ENCODE measurements around the gene S100A7A. TPM values are rescaled to one million over a fixed set of nuclear protein-coding genes. Genes with fewer than 3 reads are reported as not detected.

S100A7A gene
- total and polyA plus RNA-seq, 5 donors from 2014 or later: not detected

- Histone ChIP-seq H3K27ac (ENCODE audit: insufficient read depth, low read length, poor library complexity, severe bottlenecking) (no peak overlapping the region), H3K27me3 (ENCODE audit: control insufficient read depth, insufficient read depth, low read length) (peaks cover 2% of the 10 kb centered on the region), H3K9me3 (ENCODE audit: control insufficient read depth in 2 of 2, low read length in 2 of 2) (no peaks in the 10 kb centered on the region), H3K36me3 (ENCODE audit: control insufficient read depth, insufficient read depth, low read length) (no peaks in the 10 kb centered on the region), H3K4me3 (ENCODE audit: low read depth, low read length) (no peak overlapping the region), H3K4me1 (ENCODE audit: control insufficient read depth, insufficient read depth, low read length, poor library complexity, severe bottlenecking) (no peaks in the 10 kb centered on the region)
- H3K27me3 Mint-ChIP-seq: peaks cover 16% of the 10 kb centered on the region
- H3K36me3 Mint-ChIP-seq: no peaks in the 10 kb centered on the region
- H3K27ac Mint-ChIP-seq: no peak overlapping the region
- ATAC-seq (ENCODE audit: low read depth in 2 of 2): no peak
- no peak overlapping the region for H3K4me3 Mint-ChIP-seq
- H3K9me3 Mint-ChIP-seq: peaks cover 0 to 3% (median 0%) of the 10 kb centered on the region in 7 donors
- no peaks in the 10 kb centered on the region for H3K4me1 Mint-ChIP-seq
- no peak for DNase-seq
Measured at GRCh38 chr1:153395776-153396175, 20.5 kb upstream of the S100A7A start.

GRCh38 chr1:153396461-153396860 lies 19.9 kb upstream of the S100A7A start:
- Mint-ChIP-seq H3K27me3 (peaks cover 16% of the 10 kb centered on the region), H3K9me3 (peaks cover 0 to 3% (median 0%) of the 10 kb centered on the region in 7 donors), H3K4me3 (no peak overlapping the region), H3K27ac (no peak overlapping the region), H3K36me3 (no peaks in the 10 kb centered on the region), H3K4me1 (no peaks in the 10 kb centered on the region)
- H3K36me3 ChIP-seq (ENCODE audit: control insufficient read depth, insufficient read depth, low read length): no peaks in the 10 kb centered on the region
- H3K4me3 ChIP-seq (ENCODE audit: low read depth, low read length): no peak overlapping the region
- DNase-seq (no peak), ATAC-seq (ENCODE audit: low read depth in 2 of 2) (no peak)
- H3K27ac ChIP-seq (ENCODE audit: insufficient read depth, low read length, poor library complexity, severe bottlenecking): no peak overlapping the region
- no peaks in the 10 kb centered on the region for H3K4me1 ChIP-seq (ENCODE audit: control insufficient read depth, insufficient read depth, low read length, poor library complexity, severe bottlenecking)
- no peaks in the 10 kb centered on the region for H3K9me3 ChIP-seq (ENCODE audit: control insufficient read depth in 2 of 2, low read length in 2 of 2)
- H3K27me3 ChIP-seq (ENCODE audit: control insufficient read depth, insufficient read depth, low read length): peaks cover 4% of the 10 kb centered on the region

DNA sequence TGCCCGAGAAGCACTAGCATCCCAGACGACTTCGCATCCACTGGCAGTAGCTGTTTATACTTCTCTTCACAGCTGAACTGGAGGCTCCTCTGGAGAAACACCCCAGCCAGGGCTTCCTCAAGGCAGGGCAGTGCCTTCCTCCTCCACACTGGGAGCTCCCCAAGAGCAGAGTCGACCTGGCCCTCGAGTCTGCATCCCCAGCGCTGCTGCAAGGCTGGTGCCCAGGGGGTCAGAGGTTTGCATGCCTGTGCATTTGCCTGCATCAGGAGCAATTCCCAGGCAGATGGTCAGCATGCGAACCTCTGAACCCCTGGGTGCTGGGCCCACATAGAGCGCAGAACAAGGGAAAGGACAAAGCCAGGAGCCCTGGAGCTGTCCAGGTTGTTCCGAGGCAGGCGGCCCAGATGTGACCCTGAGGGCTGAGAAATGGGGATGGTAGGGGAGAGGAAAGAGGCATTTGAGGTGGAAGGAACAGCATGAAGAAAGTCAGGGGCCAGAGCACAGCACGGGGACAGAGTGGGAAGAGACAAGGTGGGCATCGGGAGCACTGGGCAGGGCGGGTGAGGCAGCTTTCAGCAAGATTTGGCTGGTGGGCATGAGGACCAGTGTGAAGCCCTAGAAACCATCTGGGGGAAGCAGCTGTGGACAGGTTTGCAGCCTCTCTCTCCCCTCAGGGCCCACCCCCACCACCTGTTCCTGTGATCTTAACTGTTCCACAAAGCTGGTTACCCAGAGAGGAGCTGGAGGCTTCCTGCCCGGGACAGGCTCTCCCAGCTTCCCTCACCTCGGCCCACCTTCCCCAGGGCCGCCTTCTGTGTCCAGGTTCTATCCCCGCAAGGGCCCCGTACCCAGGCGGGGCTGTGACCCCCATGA lies 19.0 kb upstream of the S100A7A start:
- no peaks in the 10 kb centered on the region for H3K4me1 Mint-ChIP-seq
- no peaks in the 10 kb centered on the region for H3K4me1 ChIP-seq (ENCODE audit: control insufficient read depth, insufficient read depth, low read length, poor library complexity, severe bottlenecking)
- H3K27me3 ChIP-seq (ENCODE audit: control insufficient read depth, insufficient read depth, low read length): peaks cover 4% of the 10 kb centered on the region
- ATAC-seq (ENCODE audit: low read depth in 2 of 2) (no peak), DNase-seq (no peak)
- no peaks in the 10 kb centered on the region for H3K36me3 ChIP-seq (ENCODE audit: control insufficient read depth, insufficient read depth, low read length)
- H3K27me3 Mint-ChIP-seq: peaks cover 9% of the 10 kb centered on the region
- H3K36me3 Mint-ChIP-seq: no peaks in the 10 kb centered on the region
- H3K27ac Mint-ChIP-seq: no peak overlapping the region
- no peak overlapping the region for H3K4me3 ChIP-seq (ENCODE audit: low read depth, low read length)
- peaks cover 0 to 3% (median 0%) of the 10 kb centered on the region in 7 donors for H3K9me3 Mint-ChIP-seq
- H3K27ac ChIP-seq (ENCODE audit: insufficient read depth, low read length, poor library complexity, severe bottlenecking): no peak overlapping the region
- H3K9me3 ChIP-seq (ENCODE audit: control insufficient read depth in 2 of 2, low read length in 2 of 2): no peaks in the 10 kb centered on the region
- H3K4me3 Mint-ChIP-seq: no peak overlapping the region

GRCh38 chr1:153397924-153398651 lies 18.2 kb upstream of the S100A7A start:
- H3K9me3 Mint-ChIP-seq: peaks cover 0 to 3% (median 0%) of the 10 kb centered on the region in 7 donors
- no peaks in the 10 kb centered on the region for H3K9me3 ChIP-seq (ENCODE audit: control insufficient read depth in 2 of 2, low read length in 2 of 2)

GRCh38 chr1:153399401-153400055 lies 16.8 kb upstream of the S100A7A start:
- H3K36me3 ChIP-seq (ENCODE audit: control insufficient read depth, insufficient read depth, low read length): no peaks in the 10 kb centered on the region
- peaks cover 0 to under 1% (median under 1%) of the 10 kb centered on the region in 4 donors for H3K4me1 Mint-ChIP-seq
- peaks cover 0 to 3% (median 0%) of the 10 kb centered on the region in 7 donors for H3K9me3 Mint-ChIP-seq
- H3K4me3 ChIP-seq (ENCODE audit: low read depth, low read length): no peak overlapping the region
- peaks cover 4% of the 10 kb centered on the region for H3K27me3 ChIP-seq (ENCODE audit: control insufficient read depth, insufficient read depth, low read length)
- DNase-seq: no peak
- peaks cover 14% of the 10 kb centered on the region for H3K27me3 Mint-ChIP-seq
- H3K27ac Mint-ChIP-seq: no peak overlapping the region
- no peak for ATAC-seq (ENCODE audit: low read depth in 2 of 2)
- H3K9me3 ChIP-seq (ENCODE audit: control insufficient read depth in 2 of 2, low read length in 2 of 2): no peaks in the 10 kb centered on the region
- no peaks in the 10 kb centered on the region for H3K4me1 ChIP-seq (ENCODE audit: control insufficient read depth, insufficient read depth, low read length, poor library complexity, severe bottlenecking)
- no peaks in the 10 kb centered on the region for H3K36me3 Mint-ChIP-seq
- H3K27ac ChIP-seq (ENCODE audit: insufficient read depth, low read length, poor library complexity, severe bottlenecking): no peak overlapping the region
- H3K4me3 Mint-ChIP-seq: no peak overlapping the region

More at GRCh38 chr1:153397924-153398651, 18.2 kb upstream of the S100A7A start:
- Histone ChIP-seq H3K4me1 (ENCODE audit: control insufficient read depth, insufficient read depth, low read length, poor library complexity, severe bottlenecking) (no peaks in the 10 kb centered on the region), H3K27me3 (ENCODE audit: control insufficient read depth, insufficient read depth, low read length) (peaks cover 4% of the 10 kb centered on the region), H3K36me3 (ENCODE audit: control insufficient read depth, insufficient read depth, low read length) (no peaks in the 10 kb centered on the region), H3K4me3 (ENCODE audit: low read depth, low read length) (no peak overlapping the region), H3K27ac (ENCODE audit: insufficient read depth, low read length, poor library complexity, severe bottlenecking) (no peak overlapping the region)
- H3K4me1 Mint-ChIP-seq: no peaks in the 10 kb centered on the region
- H3K4me3 Mint-ChIP-seq: no peak overlapping the region
- H3K27me3 Mint-ChIP-seq: peaks cover 9% of the 10 kb centered on the region
- H3K36me3 Mint-ChIP-seq: no peaks in the 10 kb centered on the region
- DNase-seq: no peak
- ATAC-seq (ENCODE audit: low read depth in 2 of 2): no peak
- H3K27ac Mint-ChIP-seq: no peak overlapping the region

GRCh38 chr1:153400244-153400643 lies 16.1 kb upstream of the S100A7A start:
- Mint-ChIP-seq H3K27me3 (peaks cover 16% of the 10 kb centered on the region), H3K4me3 (no peak overlapping the region), H3K4me1 (peaks cover 0 to 3% (median 1%) of the 10 kb centered on the region in 4 donors), H3K27ac (no peak overlapping the region), H3K36me3 (no peaks in the 10 kb centered on the region), H3K9me3 (peaks cover 0 to 3% (median 0%) of the 10 kb centered on the region in 7 donors)
- Histone ChIP-seq H3K4me1 (ENCODE audit: control insufficient read depth, insufficient read depth, low read length, poor library complexity, severe bottlenecking) (no peaks in the 10 kb centered on the region), H3K27ac (ENCODE audit: insufficient read depth, low read length, poor library complexity, severe bottlenecking) (no peak overlapping the region), H3K27me3 (ENCODE audit: control insufficient read depth, insufficient read depth, low read length) (peaks cover 4% of the 10 kb centered on the region), H3K4me3 (ENCODE audit: low read depth, low read length) (no peak overlapping the region), H3K9me3 (ENCODE audit: control insufficient read depth in 2 of 2, low read length in 2 of 2) (no peaks in the 10 kb centered on the region), H3K36me3 (ENCODE audit: control insufficient read depth, insufficient read depth, low read length) (no peaks in the 10 kb centered on the region)
- no peak for ATAC-seq (ENCODE audit: low read depth in 2 of 2)
- DNase-seq: no peak

GRCh38 chr1:153401461-153401860 lies 14.9 kb upstream of the S100A7A start:
- H3K36me3 ChIP-seq (ENCODE audit: control insufficient read depth, insufficient read depth, low read length): no peaks in the 10 kb centered on the region
- H3K27ac Mint-ChIP-seq: no peak overlapping the region
- H3K4me1 ChIP-seq (ENCODE audit: control insufficient read depth, insufficient read depth, low read length, poor library complexity, severe bottlenecking): no peaks in the 10 kb centered on the region
- DNase-seq (no peak), ATAC-seq (ENCODE audit: low read depth in 2 of 2) (no peak)
- H3K4me1 Mint-ChIP-seq: peaks cover 0 to 9% (median 1%) of the 10 kb centered on the region in 4 donors
- no peak overlapping the region for H3K27ac ChIP-seq (ENCODE audit: insufficient read depth, low read length, poor library complexity, severe bottlenecking)
- H3K27me3 Mint-ChIP-seq: peaks cover 7% of the 10 kb centered on the region
- peaks cover 4% of the 10 kb centered on the region for H3K27me3 ChIP-seq (ENCODE audit: control insufficient read depth, insufficient read depth, low read length)
- no peak overlapping the region for H3K4me3 ChIP-seq (ENCODE audit: low read depth, low read length)
- H3K9me3 ChIP-seq (ENCODE audit: control insufficient read depth in 2 of 2, low read length in 2 of 2): no peaks in the 10 kb centered on the region
- no peaks in the 10 kb centered on the region for H3K36me3 Mint-ChIP-seq
- peaks cover 0 to 3% (median 0%) of the 10 kb centered on the region in 7 donors for H3K9me3 Mint-ChIP-seq
- no peak overlapping the region for H3K4me3 Mint-ChIP-seq
